Sigmoid colon (tissue), 7 donors: ENCODE data around the gene PROM2. TPM values are rescaled to one million over a fixed set of nuclear protein-coding genes. Genes with fewer than 3 reads are reported as not detected.

Experiments
- DNase-seq: peaks from one replicate; pipeline ENCODE4 v3.0.0-alpha.2; 2019
- H3K27ac ChIP-seq, 4 donors: fragments of 200-600 bp; sonication (generic); one replicate each; pipeline ENCODE4 v1.5.1; 2016 to 2019; ENCODE audit warnings: mild to moderate bottlenecking in 1 of 4
- H3K27me3 ChIP-seq, 3 donors: fragments of 200-600 bp; sonication (generic); one replicate each; pipeline ENCODE4 v1.5.1; 2019; ENCODE audit warnings: mild to moderate bottlenecking in 1 of 3
- H3K36me3 ChIP-seq, 4 donors: fragments of 200-600 bp; sonication (generic); one replicate each; pipeline ENCODE4 v1.5.1; 2016 to 2019
- H3K4me1 ChIP-seq, 4 donors: fragments of 200-600 bp; sonication (generic); one replicate each; pipeline ENCODE4 v1.5.1; 2017 to 2019
- H3K4me3 ChIP-seq, 4 donors: fragments of 200-600 bp; sonication (generic); one replicate each; pipeline ENCODE4 v1.5.1; 2017 to 2019; ENCODE audit warnings: mild to moderate bottlenecking in 2 of 4, moderate library complexity in 1 of 4
- H3K9me3 ChIP-seq, 4 donors: fragments of 200-600 bp in 3 of 4; sonication (generic) in 3 of 4; one replicate each; pipeline versions ENCODE4 v1.5.1 to v1.6.1; 2013 to 2019
- EP300 ChIP-seq, 4 donors: sonication (generic); formaldehyde crosslinking; IDR thresholded peaks; one replicate each; pipeline ENCODE4 v1.6.1; 2017; ENCODE audit warnings: antibody characterized with exemption in 4 of 4
- POLR2A ChIP-seq, 2 donors: fragments of 450-650 bp; IDR thresholded peaks; one replicate each; pipeline ENCODE4 v1.6.1; 2016; ENCODE audit warnings: antibody characterized with exemption in 2 of 2, mild to moderate bottlenecking in 2 of 2, moderate library complexity in 2 of 2
- POLR2AphosphoS5 ChIP-seq, 4 donors: sonication (generic); formaldehyde crosslinking; IDR thresholded peaks; one replicate each; pipeline ENCODE4 v1.6.1; 2017; ENCODE audit warnings: antibody characterized with exemption in 4 of 4
- WGBS, 2 donors: extraction: QIAGEN DNeasy Blood & Tissue Kit; methylation state at CpG; one replicate each; pipeline ENCODE4 v1.1.7; 2013; 5-methylcytosine and 5-hydroxymethylcytosine counted together
- intact Hi-C: fragments of 100-400 bp; cut with DNase I; formaldehyde crosslinking; loops from one replicate; pipeline ENCODE4 v1.15.1; 2023
- polyA plus RNA-seq, 3 donors: library from polyadenylated mRNA; stranded (reverse); fragments of 200-250 nt; gene quantifications; one replicate each; pipeline ENCODE4 v1.2.3, GENCODE V29; 2013
- total RNA-seq, 4 donors: library from RNA; depleted of rRNA; stranded (reverse); fragments of >200 nt; gene quantifications; one replicate each; pipeline ENCODE4 v1.1.0, GENCODE V29; 2016
- TF ChIP-seq, protein P1 (sequence below), 4 experiments: fragments of 450-650 bp in 3 of 4; fragments of 200-600 bp in 1 of 4; IDR thresholded peaks; one replicate each; pipeline ENCODE4 v1.5.1; 2016 to 2019; ENCODE audit warnings: antibody characterized with exemption in 4 of 4, mild to moderate bottlenecking in 3 of 4, moderate library complexity in 2 of 4
- donor health status: healthy with polysubstance abuse.
- donor health status: Bipolar disorder and iron deficiency.
- donor health status: healthy.

Gene PROM2
- total and polyA plus RNA-seq, 7 donors, result 1.1 to 24.9 (median 2.4) TPM

DNA sequence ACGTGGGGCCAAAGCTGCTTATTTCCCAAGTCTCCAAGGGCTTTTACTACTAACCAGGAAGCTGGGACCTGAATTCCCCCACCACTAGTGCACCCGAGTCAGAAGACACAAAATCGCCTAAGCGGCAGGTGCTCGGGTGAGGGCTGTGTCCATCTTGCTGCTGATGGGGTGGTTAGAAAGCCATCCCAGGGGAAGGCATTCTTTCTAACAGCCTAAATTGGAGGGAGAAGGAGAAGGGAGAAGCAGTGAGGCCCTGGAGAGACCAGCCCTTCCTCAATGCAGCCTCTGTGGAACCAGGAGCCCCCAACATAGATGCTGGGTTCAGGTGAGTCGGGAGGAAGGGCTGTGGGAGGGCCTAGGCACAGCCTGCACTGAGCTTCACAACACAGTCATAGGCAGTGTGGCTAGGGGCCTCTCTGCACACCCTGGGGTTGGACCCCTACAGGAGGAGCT is 1.9 kb upstream of the PROM2 start:
- TF ChIP-seq POLR2AphosphoS5 (IDR thresholded peaks at IDR 0.05) (no peak), EP300 (IDR thresholded peaks at IDR 0.05) (no peak), POLR2A (IDR thresholded peaks at IDR 0.05) (no peak)
- TF ChIP-seq, protein P1, sequence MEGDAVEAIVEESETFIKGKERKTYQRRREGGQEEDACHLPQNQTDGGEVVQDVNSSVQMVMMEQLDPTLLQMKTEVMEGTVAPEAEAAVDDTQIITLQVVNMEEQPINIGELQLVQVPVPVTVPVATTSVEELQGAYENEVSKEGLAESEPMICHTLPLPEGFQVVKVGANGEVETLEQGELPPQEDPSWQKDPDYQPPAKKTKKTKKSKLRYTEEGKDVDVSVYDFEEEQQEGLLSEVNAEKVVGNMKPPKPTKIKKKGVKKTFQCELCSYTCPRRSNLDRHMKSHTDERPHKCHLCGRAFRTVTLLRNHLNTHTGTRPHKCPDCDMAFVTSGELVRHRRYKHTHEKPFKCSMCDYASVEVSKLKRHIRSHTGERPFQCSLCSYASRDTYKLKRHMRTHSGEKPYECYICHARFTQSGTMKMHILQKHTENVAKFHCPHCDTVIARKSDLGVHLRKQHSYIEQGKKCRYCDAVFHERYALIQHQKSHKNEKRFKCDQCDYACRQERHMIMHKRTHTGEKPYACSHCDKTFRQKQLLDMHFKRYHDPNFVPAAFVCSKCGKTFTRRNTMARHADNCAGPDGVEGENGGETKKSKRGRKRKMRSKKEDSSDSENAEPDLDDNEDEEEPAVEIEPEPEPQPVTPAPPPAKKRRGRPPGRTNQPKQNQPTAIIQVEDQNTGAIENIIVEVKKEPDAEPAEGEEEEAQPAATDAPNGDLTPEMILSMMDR (IDR thresholded peaks at IDR 0.05), result no peak
- Histone ChIP-seq H3K9me3 (no peaks in the 10 kb centered on the region), H3K4me3 (no peak overlapping the region), H3K27ac (no peak overlapping the region), H3K4me1 (no peaks in the 10 kb centered on the region), H3K36me3 (no peaks in the 10 kb centered on the region), H3K27me3 (no peaks in the 10 kb centered on the region)
- 92 to 93% methylated on average over 6 of the region's 6 CpGs for WGBS, 2 donors
- intact Hi-C loops, result no loop called here
- DNase-seq, result no peak

DNA sequence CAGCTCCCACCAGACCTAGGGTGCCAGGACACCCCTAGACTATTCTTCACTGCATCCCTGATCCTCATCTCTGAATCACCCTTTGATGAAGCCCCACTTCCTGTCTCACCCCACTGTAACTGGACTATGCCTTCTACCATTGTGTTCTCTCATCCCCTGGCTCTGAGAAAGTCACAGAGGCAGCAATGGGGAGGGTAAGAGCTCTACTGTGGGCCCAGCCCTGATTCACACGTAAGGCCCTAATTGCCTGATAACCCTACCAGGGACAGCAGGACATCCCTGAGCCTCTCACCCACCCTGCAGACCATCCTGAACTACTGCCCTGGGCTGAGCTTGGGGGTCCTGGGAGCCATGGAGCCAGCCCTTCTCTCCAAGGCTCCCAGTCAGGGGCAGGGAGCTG is 1.5 kb upstream of the PROM2 start:
- TF ChIP-seq, protein P1 (IDR thresholded peaks at IDR 0.05), result no peak
- TF ChIP-seq POLR2AphosphoS5 (IDR thresholded peaks at IDR 0.05) (no peak), POLR2A (IDR thresholded peaks at IDR 0.05) (no peak), EP300 (IDR thresholded peaks at IDR 0.05) (no peak)
- H3K36me3 ChIP-seq, result no peaks in the 10 kb centered on the region
- H3K27ac ChIP-seq, result no peak overlapping the region
- intact Hi-C loops, result no loop called here
- no peak for DNase-seq
- H3K27me3 ChIP-seq, result no peaks in the 10 kb centered on the region
- 41 to 58% methylated on average over 1 of the region's 1 CpG for WGBS, 2 donors
- no peaks in the 10 kb centered on the region for H3K9me3 ChIP-seq
- no peaks in the 10 kb centered on the region for H3K4me1 ChIP-seq
- H3K4me3 ChIP-seq, result no peak overlapping the region

DNA sequence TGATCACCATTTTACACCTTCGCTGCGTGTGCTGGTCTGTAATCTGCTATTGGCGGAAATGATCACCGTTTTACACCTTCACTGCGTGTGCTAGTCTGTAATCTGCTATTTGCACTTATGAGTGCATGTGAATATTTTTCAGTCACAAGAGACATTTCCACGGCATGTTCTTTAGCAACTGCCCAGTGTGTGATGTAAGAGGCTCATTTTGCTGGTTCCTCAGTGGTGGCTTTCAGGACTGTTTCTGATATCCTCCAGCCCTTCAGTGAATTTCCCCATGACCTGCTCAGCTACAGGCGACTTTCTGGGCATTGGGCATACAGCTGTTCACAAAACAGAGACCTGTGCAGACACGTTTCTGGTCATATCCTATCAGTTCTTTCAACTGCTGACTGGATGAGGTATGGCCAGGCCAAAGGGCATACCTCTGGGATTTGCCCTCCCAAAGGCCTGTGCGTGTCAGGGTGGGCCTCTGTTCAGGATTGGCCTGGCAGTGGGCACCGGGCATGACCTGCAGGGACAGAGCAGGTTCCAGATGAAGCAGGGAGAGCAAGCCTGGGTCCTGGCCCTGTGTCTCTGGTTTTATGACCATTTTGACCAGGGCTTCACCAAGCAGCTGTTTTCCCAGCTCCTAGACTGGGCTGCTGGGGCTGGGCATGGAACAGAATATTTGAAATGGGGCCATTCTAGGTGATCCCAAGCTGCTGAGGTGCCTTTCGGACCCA is 521 bp upstream of the PROM2 start:
- DNase-seq, result peak; percentile 24
- no peaks in the 10 kb centered on the region for H3K36me3 ChIP-seq
- WGBS, 2 donors, result 69 to 87% methylated on average over 11 of the region's 11 CpGs
- no peaks in the 10 kb centered on the region for H3K27me3 ChIP-seq
- no peaks in the 10 kb centered on the region for H3K9me3 ChIP-seq
- intact Hi-C loops, result no loop called here
- H3K27ac ChIP-seq, result no peak overlapping the region
- no peak for TF ChIP-seq POLR2AphosphoS5 (IDR thresholded peaks at IDR 0.05)
- no peak for TF ChIP-seq EP300 (IDR thresholded peaks at IDR 0.05)
- TF ChIP-seq POLR2A (IDR thresholded peaks at IDR 0.05), result no peak
- TF ChIP-seq, protein P1 (IDR thresholded peaks at IDR 0.05), result no peak
- H3K4me1 ChIP-seq, result no peaks in the 10 kb centered on the region
- no peak overlapping the region for H3K4me3 ChIP-seq

DNA sequence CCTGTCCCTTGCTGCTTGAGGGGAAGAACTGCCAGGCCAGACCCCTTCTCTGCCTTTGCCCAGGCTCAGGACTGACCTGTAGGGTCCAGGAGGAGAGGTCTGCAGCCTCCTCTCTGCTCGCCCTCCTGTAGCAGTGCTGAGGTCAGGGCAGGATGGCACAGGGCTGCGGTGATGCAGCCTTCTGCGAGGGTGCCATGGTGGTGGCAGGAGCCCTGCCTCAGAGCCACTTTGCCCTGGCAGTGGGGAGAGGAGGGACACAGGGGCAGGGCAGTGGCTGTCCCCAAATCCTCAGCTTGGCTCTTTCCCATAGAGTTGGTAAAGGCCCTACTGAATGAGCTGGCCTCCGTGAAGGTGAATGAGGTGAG is 884 bp downstream of the PROM2 start:
- WGBS, 2 donors, result 17 to 79% methylated on average over 4 of the region's 4 CpGs
- DNase-seq, result peak; percentile 36
- Histone ChIP-seq H3K27me3 (no peaks in the 10 kb centered on the region), H3K36me3 (no peaks in the 10 kb centered on the region), H3K27ac (no peak overlapping the region), H3K4me3 (no peak overlapping the region), H3K9me3 (no peaks in the 10 kb centered on the region), H3K4me1 (no peaks in the 10 kb centered on the region)
- TF ChIP-seq, protein P1 (IDR thresholded peaks at IDR 0.05), result no peak
- intact Hi-C loops, result no loop called here
